NCI-H2029 (cell line): ENCODE data around the gene KRT74.

ENCODE experiments used
- DNase-seq: peaks from one replicate; lab custom pipeline; 2025; lab: John Stamatoyannopoulos, UW

Gene KRT74

GRCh38 chr12:52573743-52574142 is at the start of gene KRT74:
TSS of gene KRT74 (minus strand) at chr12:52573843. CDS start at chr12:52573777, 66 bp downstream.
- DNase-seq = no peak

- DNase-seq = no peak
Observed at GRCh38 chr12:52622349-52622748, 48.7 kb upstream of the KRT74 start.

- DNase-seq = no peak
Observed at GRCh38 chr12:52618866-52619265, 45.2 kb upstream of the KRT74 start.

GRCh38 chr12:52618216-52618615 is 44.6 kb upstream of the KRT74 start, which contains the start of gene KRT73:
TSS of gene KRT73 (minus strand) at chr12:52618559. CDS start at chr12:52618524, 35 bp downstream.
- DNase-seq = no peak

- DNase-seq = no peak
Observed at GRCh38 chr12:52617403-52617785, 43.8 kb upstream of the KRT74 start.

GRCh38 chr12:52616680-52617402 is 43.2 kb upstream of the KRT74 start:
- no peak for DNase-seq

- DNase-seq = no peak
Observed at GRCh38 chr12:52615912-52616311, 42.3 kb upstream of the KRT74 start.

- no peak for DNase-seq
Observed at GRCh38 chr12:52615208-52615868, 41.7 kb upstream of the KRT74 start.

GRCh38 chr12:52614381-52615207 is 41.0 kb upstream of the KRT74 start:
- no peak for DNase-seq

- DNase-seq = no peak
Observed at GRCh38 chr12:52613384-52614030, 39.9 kb upstream of the KRT74 start.

GRCh38 chr12:52612431-52613383 is 39.1 kb upstream of the KRT74 start:
- DNase-seq = no peak

GRCh38 chr12:52611080-52611468 is 37.4 kb upstream of the KRT74 start:
- no peak for DNase-seq

- no peak for DNase-seq
Observed at GRCh38 chr12:52608826-52609630, 35.4 kb upstream of the KRT74 start.

GRCh38 chr12:52608161-52608560 is 34.5 kb upstream of the KRT74 start:
- no peak for DNase-seq

GRCh38 chr12:52607314-52607713 is 33.7 kb upstream of the KRT74 start:
- no peak for DNase-seq

- DNase-seq = no peak
Observed at GRCh38 chr12:52606581-52607218, 33.1 kb upstream of the KRT74 start.

- no peak for DNase-seq
Observed at GRCh38 chr12:52606096-52606495, 32.5 kb upstream of the KRT74 start.

- no peak for DNase-seq
Observed at GRCh38 chr12:52605542-52605941, 31.9 kb upstream of the KRT74 start.

GRCh38 chr12:52604859-52605258 is 31.2 kb upstream of the KRT74 start:
- DNase-seq = no peak

- DNase-seq = no peak
Observed at GRCh38 chr12:52603314-52603713, 29.7 kb upstream of the KRT74 start.
